ENCODE data around the gene NOG.

DNA sequence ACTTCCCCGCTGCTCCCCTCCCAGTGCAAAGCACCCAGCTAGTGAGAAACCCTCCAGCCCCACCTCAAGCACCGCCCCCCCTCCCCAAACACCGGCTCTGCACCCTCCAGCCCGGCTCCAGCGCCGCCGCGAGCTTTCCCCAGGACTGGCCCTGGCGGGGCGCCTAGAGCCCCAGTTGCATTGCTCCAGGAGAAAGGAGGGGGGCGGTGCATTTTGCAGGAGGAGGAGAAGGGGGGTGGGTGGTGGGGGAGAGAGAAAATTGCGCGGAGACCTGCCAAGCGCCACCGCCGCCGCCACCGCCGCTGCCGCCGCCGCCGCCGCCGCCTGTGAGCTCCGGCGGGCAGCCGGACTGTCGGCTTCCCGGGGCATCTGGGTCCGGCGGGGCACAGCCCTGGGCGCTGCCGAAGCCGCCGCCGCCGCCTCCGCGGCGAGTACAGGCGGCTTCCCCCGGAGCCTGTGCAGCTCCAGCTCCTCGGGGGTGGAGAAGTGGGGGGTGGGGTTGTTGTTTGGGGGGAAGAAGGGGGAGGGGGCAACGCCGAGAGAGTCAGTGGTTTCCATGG, 333 bp upstream of the NOG start:
- TF ChIP-seq POLR2A (IDR thresholded peaks at IDR 0.05): no peak
- TF ChIP-seq, protein P1, sequence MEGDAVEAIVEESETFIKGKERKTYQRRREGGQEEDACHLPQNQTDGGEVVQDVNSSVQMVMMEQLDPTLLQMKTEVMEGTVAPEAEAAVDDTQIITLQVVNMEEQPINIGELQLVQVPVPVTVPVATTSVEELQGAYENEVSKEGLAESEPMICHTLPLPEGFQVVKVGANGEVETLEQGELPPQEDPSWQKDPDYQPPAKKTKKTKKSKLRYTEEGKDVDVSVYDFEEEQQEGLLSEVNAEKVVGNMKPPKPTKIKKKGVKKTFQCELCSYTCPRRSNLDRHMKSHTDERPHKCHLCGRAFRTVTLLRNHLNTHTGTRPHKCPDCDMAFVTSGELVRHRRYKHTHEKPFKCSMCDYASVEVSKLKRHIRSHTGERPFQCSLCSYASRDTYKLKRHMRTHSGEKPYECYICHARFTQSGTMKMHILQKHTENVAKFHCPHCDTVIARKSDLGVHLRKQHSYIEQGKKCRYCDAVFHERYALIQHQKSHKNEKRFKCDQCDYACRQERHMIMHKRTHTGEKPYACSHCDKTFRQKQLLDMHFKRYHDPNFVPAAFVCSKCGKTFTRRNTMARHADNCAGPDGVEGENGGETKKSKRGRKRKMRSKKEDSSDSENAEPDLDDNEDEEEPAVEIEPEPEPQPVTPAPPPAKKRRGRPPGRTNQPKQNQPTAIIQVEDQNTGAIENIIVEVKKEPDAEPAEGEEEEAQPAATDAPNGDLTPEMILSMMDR (IDR thresholded peaks at IDR 0.05): no peak
- no peak for TF ChIP-seq POLR2AphosphoS5 (IDR thresholded peaks at IDR 0.05)
- TF ChIP-seq EP300 (IDR thresholded peaks at IDR 0.05): no peak
